Eye (tissue), 1 donor: ENCODE results near the gene PSMF1.

Source experiments
- DNase-seq: peaks from one replicate; pipeline ENCODE4 v3.0.0-alpha.2; 2015

The PSMF1 gene

GRCh38 chr20:1166948-1167720 is 48.7 kb downstream of the PSMF1 start:
- no peak for DNase-seq

- no peak for DNase-seq
Measured at GRCh38 chr20:1169224-1169623, 50.8 kb downstream of the PSMF1 start.

- peak; percentile 71 for DNase-seq
Measured at GRCh38 chr20:1171461-1172093, 53.2 kb downstream of the PSMF1 start.

- DNase-seq: no peak
Measured at GRCh38 chr20:1173698-1174097, 55.3 kb downstream of the PSMF1 start.

- no peak for DNase-seq
Measured at GRCh38 chr20:1174787-1175186, 56.4 kb downstream of the PSMF1 start.

GRCh38 chr20:1177680-1178079 is 59.3 kb downstream of the PSMF1 start:
- no peak for DNase-seq

- DNase-seq: no peak
Measured at GRCh38 chr20:1178103-1178502, 59.7 kb downstream of the PSMF1 start.

GRCh38 chr20:1178623-1179022 is 60.2 kb downstream of the PSMF1 start:
- no peak for DNase-seq

GRCh38 chr20:1180949-1181348 is 62.5 kb downstream of the PSMF1 start:
- no peak for DNase-seq

- no peak for DNase-seq
Measured at GRCh38 chr20:1182106-1182505, 63.7 kb downstream of the PSMF1 start.

GRCh38 chr20:1183153-1183552 is 64.8 kb downstream of the PSMF1 start:
- DNase-seq: no peak

GRCh38 chr20:1184260-1184637 is 65.8 kb downstream of the PSMF1 start:
- no peak for DNase-seq

GRCh38 chr20:1184638-1185315 is 66.4 kb downstream of the PSMF1 start, which contains the start of gene TMEM74B:
Gene TMEM74B, minus strand, starts transcription at chr20:1184981. Its CDS starts 1,180 bp downstream, at chr20:1183801.
- peak; percentile 47 for DNase-seq

GRCh38 chr20:1185316-1185741 is 66.9 kb downstream of the PSMF1 start:
- DNase-seq: peak; percentile 22

- DNase-seq: peak; percentile 70
Measured at GRCh38 chr20:1185790-1186334, 67.5 kb downstream of the PSMF1 start.

- no peak for DNase-seq
Measured at GRCh38 chr20:1186367-1186991, 68.1 kb downstream of the PSMF1 start.

- DNase-seq: no peak
Measured at GRCh38 chr20:1187605-1188171, 69.3 kb downstream of the PSMF1 start.

- no peak for DNase-seq
Measured at GRCh38 chr20:1188347-1188746, 69.9 kb downstream of the PSMF1 start.

- no peak for DNase-seq
Measured at GRCh38 chr20:1189827-1190226, 71.4 kb downstream of the PSMF1 start.

GRCh38 chr20:1190847-1191246 is 72.4 kb downstream of the PSMF1 start:
- DNase-seq: no peak

- DNase-seq: no peak
Measured at GRCh38 chr20:1191299-1191698, 72.9 kb downstream of the PSMF1 start.

- no peak for DNase-seq
Measured at GRCh38 chr20:1195226-1195625, 76.8 kb downstream of the PSMF1 start.

GRCh38 chr20:1196634-1197033 is 78.2 kb downstream of the PSMF1 start:
- DNase-seq: no peak
